Heart right ventricle (tissue), 16 donors: Measurements from ENCODE around the gene DYSF. TPM values are rescaled to one million over a fixed set of nuclear protein-coding genes. Genes with fewer than 3 reads are reported as not detected.
A peak's percentile ranks its signal among the peaks of the same experiment; 100 is the strongest.

ENCODE experiments used
- ATAC-seq, 8 donors: fragments of 200-7000 bp; cut with Tn5 transposase; one replicate each; pipeline ENCODE4 v1.9.1; 2020; ENCODE audit warnings: mild to moderate bottlenecking in 8 of 8, moderate library complexity in 8 of 8, moderate number of reproducible peaks in 1 of 8
- DNase-seq, 2 donors: peaks; one replicate each; pipeline ENCODE4 v3.0.0-alpha.2; 2020
- H3K27ac ChIP-seq, 10 donors: fragments of 200-600 bp; sonication (generic) in 2 of 10; one replicate each; pipeline versions ENCODE4 v1.5.0 to v1.8.0; 2020 to 2022; ENCODE audit warnings: mild to moderate bottlenecking in 3 of 10
- H3K27me3 ChIP-seq, 7 donors: fragments of 200-600 bp; one replicate each; pipeline ENCODE4 v1.8.0; 2021 to 2022; ENCODE audit warnings: mild to moderate bottlenecking in 2 of 7
- H3K36me3 ChIP-seq, 9 donors: fragments of 200-600 bp; sonication (generic) in 1 of 9; one replicate each; pipeline versions ENCODE4 v1.5.0 to v1.8.0; 2020 to 2022; ENCODE audit warnings: mild to moderate bottlenecking in 2 of 9
- H3K4me1 ChIP-seq, 9 donors: fragments of 200-600 bp; sonication (generic) in 1 of 9; one replicate each; pipeline versions ENCODE4 v1.5.0 to v1.8.0; 2020 to 2022; ENCODE audit warnings: mild to moderate bottlenecking in 4 of 9
- H3K4me3 ChIP-seq, 10 donors: fragments of 200-600 bp; sonication (generic) in 2 of 10; one replicate each; pipeline versions ENCODE4 v1.5.0 to v1.8.0; 2020 to 2022; ENCODE audit warnings: mild to moderate bottlenecking in 7 of 10, moderate library complexity in 2 of 10
- H3K9me3 ChIP-seq, 11 donors: fragments of 200-600 bp in 10 of 11; sonication (generic) in 2 of 11; one replicate each; pipeline versions ENCODE4 v1.5.0 to v1.8.0; 2013 to 2022; ENCODE audit warnings: mild to moderate bottlenecking in 2 of 11, control low read depth in 1 of 11, moderate library complexity in 1 of 11
- CTCF ChIP-seq, 9 donors: fragments of 200-600 bp; sonication (generic) in 2 of 9; IDR thresholded peaks; one replicate each; pipeline versions ENCODE4 v1.5.0 to v1.8.0; 2021 to 2022; ENCODE audit warnings: antibody characterized with exemption in 9 of 9, mild to moderate bottlenecking in 5 of 9, moderate library complexity in 1 of 9
- WGBS, 2 donors: extraction: QIAGEN DNeasy Blood & Tissue Kit; methylation state at CpG; one replicate each; pipeline ENCODE4 v1.1.7; 2013; ENCODE audit warnings: inconsistent platforms in 1 of 2; 5-methylcytosine and 5-hydroxymethylcytosine counted together
- intact Hi-C, 10 donors: fragments of 100-400 bp; cut with DNase I; formaldehyde crosslinking; loops; one replicate each; pipeline versions ENCODE4 v1.11.1 to v1.14.2; 2022
- polyA plus RNA-seq, 2 donors: library from polyadenylated mRNA; stranded (reverse); fragments of 200-250 nt; gene quantifications; one replicate each; pipeline ENCODE4 v1.2.3, GENCODE V29; 2013
- total RNA-seq, 10 donors: library from RNA; stranded (reverse); fragmentation: NEBNext Ultra II Directional in 3 of 10; extraction: Animal tissue kit (Norgen Biotek cat#: 25700) in 3 of 10; gene quantifications; one replicate each; pipeline versions ENCODE4 v1.2.1 to v1.2.4, GENCODE V29; 2021 to 2023
- donor health status: Arrhythmogenic right ventricular cardiomyopathy.
- donor health status: ischemic (EF 13 %, LVEDD 7.1; RV severe dilation, severe dysfunction).
- donor health status: healthy with polysubstance abuse.
- donor health status: DM: no; HTN: yes; CAD: no.
- donor health status: DM: no; HTN: no; CAD: no.
- donor health status: ischemic (EF 25% LVEDD 6.9; RV normal size, moderate dysfunction).
- donor health status: ischemic (EF 25% LVEDD 5.7; RV mildly dilated, moderate dysfunction).
- donor health status: healthy.
- donor health status: DM: yes; HTN: yes; CAD: no.
- donor health status: Ischemic cardiomyopathy.
- donor health status: ischemic (EF 35%, LVEDD 5.7; RV mildly dilated, moderate dysfunction).
- donor health status: nonischemic (EF 11% LVEDD 7.7; RV severe dilation, severe dysfunction).
- donor health status: DM: yes; HTN: yes; CAD: no.
- donor health status: PGD.
- donor health status: ischemic (EF 29% LVEDD 5.4; RV normal size, mild dysfunction).
- donor health status: nonischemic (EF 23%, LVEDD 6.1; RV moderate dilation, normal function).

DYSF gene
- total and polyA plus RNA-seq, 12 donors, result 20.6 to 100 (median 64.8) TPM

GRCh38 chr2:71507476-71507875 is 54.1 kb downstream of the DYSF start:
- no peak for TF ChIP-seq CTCF (IDR thresholded peaks at IDR 0.05)
- intact Hi-C loops, result loop anchor here in 6 of 10 donors (5.0 to 10.0 kb wide), 6 partner anchors 45 to 353 kb away; partner anchors contain the start of gene PAIP2B (in 2 of the 6)

GRCh38 chr2:71510196-71510807 is 56.9 kb downstream of the DYSF start:
- WGBS, 2 donors, result 16 to 19% methylated on average over 6 of the region's 6 CpGs
- ATAC-seq (peak; percentile 33 to 71 (median 50)), DNase-seq (peak; percentile 72 to 74)
- no peak overlapping the region for H3K27ac ChIP-seq
- peaks cover 0 to 48% (median under 1%) of the 10 kb centered on the region in 9 donors for H3K36me3 ChIP-seq
- no peak overlapping the region for H3K4me3 ChIP-seq
- H3K27me3 ChIP-seq, result no peaks in the 10 kb centered on the region
- TF ChIP-seq CTCF (IDR thresholded peaks at IDR 0.05), result peak; percentile 87 to 97 (median 92)
- H3K4me1 ChIP-seq, result peaks cover 5 to 31% (median 14%) of the 10 kb centered on the region in 9 donors
- intact Hi-C loops, result loop anchor here in 9 of 10 donors (1.0 to 10.0 kb wide), 12 partner anchors 48 to 353 kb away; partner anchors contain the start of gene PAIP2B (in 1 of the 9)
- no peaks in the 10 kb centered on the region for H3K9me3 ChIP-seq

More at GRCh38 chr2:71507476-71507875, 54.1 kb downstream of the DYSF start:
- Histone ChIP-seq H3K27ac (no peak overlapping the region), H3K9me3 (no peaks in the 10 kb centered on the region), H3K4me1 (peaks cover 29 to 60% (median 41%) of the 10 kb centered on the region in 9 donors), H3K36me3 (peaks cover 0 to 43% (median 0%) of the 10 kb centered on the region in 9 donors), H3K4me3 (no peak overlapping the region), H3K27me3 (no peaks in the 10 kb centered on the region)
- ATAC-seq (no peak), DNase-seq (no peak)
- WGBS, 2 donors, result 76 to 79% methylated on average over 8 of the region's 8 CpGs

- 85% methylated on average over 9 of the region's 9 CpGs for WGBS, 2 donors
- H3K9me3 ChIP-seq, result no peaks in the 10 kb centered on the region
- DNase-seq (no peak), ATAC-seq (peak in 1 of 8 donors; percentile 24)
- peaks cover under 1 to 25% (median 7%) of the 10 kb centered on the region in 9 donors for H3K4me1 ChIP-seq
- TF ChIP-seq CTCF (IDR thresholded peaks at IDR 0.05), result no peak
- H3K27ac ChIP-seq, result no peak overlapping the region
- intact Hi-C loops, result loop anchor here in 9 of 10 donors (1.0 to 10.0 kb wide), 12 partner anchors 49 to 354 kb away; partner anchors contain the start of gene PAIP2B (in 1 of the 9)
- H3K27me3 ChIP-seq, result no peaks in the 10 kb centered on the region
- no peak overlapping the region for H3K4me3 ChIP-seq
- peaks cover 0 to 54% (median 4%) of the 10 kb centered on the region in 9 donors for H3K36me3 ChIP-seq
Measured at GRCh38 chr2:71510938-71511337, 57.6 kb downstream of the DYSF start.

GRCh38 chr2:71511776-71512175 is 58.4 kb downstream of the DYSF start:
- H3K4me3 ChIP-seq, result no peak overlapping the region
- 81 to 84% methylated on average over 10 of the region's 10 CpGs for WGBS, 2 donors
- ATAC-seq, result peak in 2 of 8 donors; percentile 3 to 35
- H3K27ac ChIP-seq, result no peak overlapping the region
- no peak for TF ChIP-seq CTCF (IDR thresholded peaks at IDR 0.05)
- no peak for DNase-seq
- peaks cover 0 to 59% (median 12%) of the 10 kb centered on the region in 9 donors for H3K36me3 ChIP-seq
- no peaks in the 10 kb centered on the region for H3K9me3 ChIP-seq
- H3K4me1 ChIP-seq, result peaks cover 0 to 17% (median 7%) of the 10 kb centered on the region in 9 donors
- H3K27me3 ChIP-seq, result no peaks in the 10 kb centered on the region
- intact Hi-C loops, result loop anchor here in 9 of 10 donors (2.0 to 10.0 kb wide), 11 partner anchors 49 to 354 kb away; partner anchors contain the start of gene PAIP2B (in 1 of the 9)
